ENCODE results near the gene ASMTL.
A peak's percentile ranks its signal among the peaks of the same experiment; 100 is the strongest.

Gene ASMTL

DNA sequence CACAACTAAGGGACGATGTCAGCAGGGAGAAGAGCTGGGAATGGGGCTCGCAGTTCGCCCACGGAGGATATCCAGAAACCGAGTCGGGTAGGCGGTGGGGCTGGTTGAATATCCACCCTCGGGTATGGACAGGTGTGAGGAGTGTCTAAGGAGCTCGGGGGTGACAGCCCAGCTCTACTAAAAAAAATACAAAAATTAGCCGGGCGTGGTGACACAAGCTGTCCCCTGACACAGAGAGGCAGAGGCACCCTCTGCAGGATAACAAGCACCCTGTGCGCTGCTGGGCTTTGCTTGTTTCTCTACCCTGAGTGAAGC, 12.2 kb upstream of the ASMTL start:
- ChIA-PET CTCF (no interaction called here), POLR2A (no interaction called here)
- no peak for DNase-seq (ENCODE audit: extremely low spot score)
- TF ChIP-seq LEF1 (IDR thresholded peaks at IDR 0.05; ENCODE audit: borderline replicate concordance) (no peak), FOXK2 (IDR thresholded peaks at IDR 0.05) (no peak), FOXM1 (IDR thresholded peaks at IDR 0.05; ENCODE audit: borderline replicate concordance) (no peak), SUZ12 (IDR thresholded peaks at IDR 0.05) (no peak), BHLHE40 (IDR thresholded peaks at IDR 0.05; ENCODE audit: borderline replicate concordance) (no peak), ARNT (IDR thresholded peaks at IDR 0.05) (no peak), SP1 (IDR thresholded peaks at IDR 0.05) (no peak), FOXA1 (IDR thresholded peaks at IDR 0.05) (no peak), ELF4 (IDR thresholded peaks at IDR 0.05) (no peak), CTBP1 (IDR thresholded peaks at IDR 0.05; ENCODE audit: borderline replicate concordance) (no peak), HDGF (IDR thresholded peaks at IDR 0.05; ENCODE audit: borderline replicate concordance) (no peak), L3MBTL2 (conservative IDR thresholded peaks at IDR 0.05) (no peak), NFRKB (IDR thresholded peaks at IDR 0.05) (no peak), TARDBP (IDR thresholded peaks at IDR 0.05) (no peak), ZNF384 (IDR thresholded peaks at IDR 0.05) (no peak)
- TF ChIP-seq, protein P1, sequence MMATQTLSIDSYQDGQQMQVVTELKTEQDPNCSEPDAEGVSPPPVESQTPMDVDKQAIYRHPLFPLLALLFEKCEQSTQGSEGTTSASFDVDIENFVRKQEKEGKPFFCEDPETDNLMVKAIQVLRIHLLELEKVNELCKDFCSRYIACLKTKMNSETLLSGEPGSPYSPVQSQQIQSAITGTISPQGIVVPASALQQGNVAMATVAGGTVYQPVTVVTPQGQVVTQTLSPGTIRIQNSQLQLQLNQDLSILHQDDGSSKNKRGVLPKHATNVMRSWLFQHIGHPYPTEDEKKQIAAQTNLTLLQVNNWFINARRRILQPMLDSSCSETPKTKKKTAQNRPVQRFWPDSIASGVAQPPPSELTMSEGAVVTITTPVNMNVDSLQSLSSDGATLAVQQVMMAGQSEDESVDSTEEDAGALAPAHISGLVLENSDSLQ (IDR thresholded peaks at IDR 0.05): no peak

DNA sequence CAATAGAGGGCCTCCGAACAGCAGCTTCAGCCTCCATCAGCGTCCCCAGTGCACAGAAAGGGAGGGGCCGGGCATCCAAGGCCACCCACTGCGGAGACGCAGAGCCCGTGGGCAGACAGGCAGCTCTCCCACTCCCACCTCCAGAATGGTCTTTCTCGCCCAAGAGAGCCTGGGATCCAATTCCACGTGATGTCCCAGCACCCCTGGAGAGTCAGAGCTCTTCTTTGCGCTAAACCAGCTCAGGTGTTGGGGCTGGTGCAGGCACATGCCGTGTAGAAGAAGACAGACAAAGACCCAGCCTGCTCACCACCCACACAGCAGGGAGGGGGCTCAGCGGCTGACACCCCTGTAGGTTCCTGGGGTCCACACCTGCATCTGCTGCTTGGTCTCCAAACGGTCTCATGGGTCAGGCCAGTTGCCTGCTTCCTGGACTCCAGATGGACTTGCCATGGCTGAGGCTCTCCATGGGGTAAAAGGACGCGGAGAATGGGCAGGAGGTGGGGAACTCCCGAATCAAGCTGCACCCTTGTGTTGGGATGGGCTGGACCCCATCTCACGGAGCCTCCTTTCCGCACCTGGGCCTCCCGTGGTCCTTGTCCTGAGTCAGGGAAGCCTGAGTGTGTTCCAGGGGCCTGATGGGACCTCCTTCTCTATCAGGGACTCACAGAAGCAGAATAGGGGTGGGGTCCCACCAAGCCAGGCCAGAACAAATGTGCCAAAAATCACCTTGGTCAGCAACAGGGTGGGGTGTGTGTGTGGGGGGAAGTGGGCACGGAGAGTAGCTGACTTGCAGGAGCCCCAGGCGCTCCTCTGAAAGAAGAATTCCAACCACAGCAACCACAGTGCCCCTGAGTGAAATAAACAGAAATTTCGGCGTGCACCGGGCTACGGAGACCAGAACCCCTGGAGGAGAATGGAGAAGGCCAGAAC, 11.6 kb upstream of the ASMTL start:
- POLR2A ChIA-PET: no interaction called here
- CTCF ChIA-PET: no interaction called here
- TF ChIP-seq L3MBTL2 (conservative IDR thresholded peaks at IDR 0.05): no peak
- TF ChIP-seq ARNT (IDR thresholded peaks at IDR 0.05): no peak
- TF ChIP-seq FOXM1 (IDR thresholded peaks at IDR 0.05; ENCODE audit: borderline replicate concordance): no peak
- no peak for TF ChIP-seq NFRKB (IDR thresholded peaks at IDR 0.05)
- DNase-seq (ENCODE audit: extremely low spot score): no peak

DNA sequence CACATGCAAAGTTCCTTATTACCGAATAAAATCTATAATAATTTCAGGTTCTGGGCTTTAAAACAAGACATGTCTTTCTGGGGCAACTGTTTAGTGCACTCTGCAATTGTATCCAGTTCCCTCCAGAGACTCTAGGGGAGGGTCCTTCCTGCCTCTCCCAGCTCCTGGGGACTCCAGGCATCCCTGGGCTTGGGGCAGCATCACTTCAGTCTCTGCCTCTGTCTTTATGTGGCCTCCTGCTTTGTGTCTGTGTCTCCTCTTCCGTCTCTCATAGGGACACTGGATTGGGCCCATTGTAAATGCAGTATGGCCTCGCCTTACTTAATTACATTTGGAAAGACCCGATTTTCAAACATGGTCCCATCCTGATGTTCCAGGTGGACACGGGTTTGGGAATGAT, 10.9 kb upstream of the ASMTL start:
- CTCF ChIA-PET: no interaction called here
- no peak for DNase-seq (ENCODE audit: extremely low spot score)
- TF ChIP-seq FOXM1 (IDR thresholded peaks at IDR 0.05; ENCODE audit: borderline replicate concordance) (no peak), NFRKB (IDR thresholded peaks at IDR 0.05) (no peak), FOXK2 (IDR thresholded peaks at IDR 0.05) (no peak), FOXA1 (IDR thresholded peaks at IDR 0.05) (no peak), TARDBP (IDR thresholded peaks at IDR 0.05) (no peak), SP1 (IDR thresholded peaks at IDR 0.05) (no peak), BHLHE40 (IDR thresholded peaks at IDR 0.05; ENCODE audit: borderline replicate concordance) (no peak), L3MBTL2 (conservative IDR thresholded peaks at IDR 0.05) (no peak), ELF4 (IDR thresholded peaks at IDR 0.05) (no peak)
- TF ChIP-seq, protein P1 (IDR thresholded peaks at IDR 0.05): no peak
- POLR2A ChIA-PET: no interaction called here

DNA sequence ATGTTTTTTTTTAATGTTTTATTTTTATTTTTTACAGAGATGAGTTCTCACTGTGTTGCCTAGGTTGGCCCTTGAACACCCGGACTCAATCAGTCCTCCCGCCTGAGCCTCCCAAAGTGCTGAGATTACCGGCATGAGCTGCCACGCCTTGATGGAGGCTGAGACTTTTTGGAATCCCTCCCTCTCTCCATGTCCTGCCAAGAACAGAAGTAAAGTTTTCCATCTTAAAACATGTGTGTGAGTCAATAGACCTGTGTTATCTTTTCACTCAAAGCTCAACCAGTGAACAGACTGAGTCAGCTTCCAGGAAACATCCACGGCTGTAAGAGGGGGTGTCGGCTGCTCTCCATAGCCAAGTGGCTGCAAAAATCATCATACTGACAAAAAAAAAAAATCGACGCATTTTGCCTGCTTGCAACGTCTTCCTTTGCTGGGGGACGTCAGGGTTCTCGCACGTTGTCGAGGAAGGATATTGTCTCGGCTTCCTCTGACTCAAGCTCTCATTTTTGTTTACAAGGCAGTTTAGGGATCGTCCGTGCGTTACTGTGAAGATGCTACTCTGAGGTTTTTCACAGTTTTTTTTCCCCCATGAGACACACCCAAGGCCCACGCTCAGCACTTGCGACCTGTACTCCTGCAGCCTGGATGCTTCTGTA, 10.0 kb upstream of the ASMTL start:
- TF ChIP-seq BHLHE40 (IDR thresholded peaks at IDR 0.05; ENCODE audit: borderline replicate concordance): no peak
- no peak for TF ChIP-seq FOXK2 (IDR thresholded peaks at IDR 0.05)
- no peak for TF ChIP-seq L3MBTL2 (conservative IDR thresholded peaks at IDR 0.05)
- TF ChIP-seq FOXM1 (IDR thresholded peaks at IDR 0.05; ENCODE audit: borderline replicate concordance): no peak
- TF ChIP-seq ELF4 (IDR thresholded peaks at IDR 0.05): no peak
- CTCF ChIA-PET: no interaction called here
- DNase-seq (ENCODE audit: extremely low spot score): no peak
- POLR2A ChIA-PET: no interaction called here

DNA sequence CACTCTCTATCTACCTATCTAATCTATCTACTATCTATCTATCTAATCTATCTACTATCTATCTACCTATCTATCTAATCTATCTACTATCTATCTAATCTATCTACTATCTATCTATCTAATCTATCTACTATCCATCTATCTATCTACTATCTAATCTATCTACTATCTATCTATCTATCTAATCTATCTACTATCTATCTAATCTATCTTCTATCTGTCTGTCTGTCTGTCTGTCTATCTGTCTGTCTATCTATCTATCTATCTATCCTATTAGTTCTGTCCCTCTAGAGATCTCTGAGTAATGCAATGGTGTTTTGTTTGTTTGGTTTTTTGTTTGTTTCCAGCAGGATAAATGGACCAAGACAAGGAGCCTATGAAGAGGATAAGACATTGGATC, 9.4 kb upstream of the ASMTL start:
- DNase-seq (ENCODE audit: extremely low spot score): no peak
- POLR2A ChIA-PET: no interaction called here
- no peak for TF ChIP-seq TARDBP (IDR thresholded peaks at IDR 0.05)
- TF ChIP-seq NFRKB (IDR thresholded peaks at IDR 0.05): no peak
- TF ChIP-seq HDGF (IDR thresholded peaks at IDR 0.05; ENCODE audit: borderline replicate concordance): no peak
- no peak for TF ChIP-seq BHLHE40 (IDR thresholded peaks at IDR 0.05; ENCODE audit: borderline replicate concordance)
- TF ChIP-seq L3MBTL2 (conservative IDR thresholded peaks at IDR 0.05): no peak
- no peak for TF ChIP-seq ZNF384 (IDR thresholded peaks at IDR 0.05)
- CTCF ChIA-PET: no interaction called here

DNA sequence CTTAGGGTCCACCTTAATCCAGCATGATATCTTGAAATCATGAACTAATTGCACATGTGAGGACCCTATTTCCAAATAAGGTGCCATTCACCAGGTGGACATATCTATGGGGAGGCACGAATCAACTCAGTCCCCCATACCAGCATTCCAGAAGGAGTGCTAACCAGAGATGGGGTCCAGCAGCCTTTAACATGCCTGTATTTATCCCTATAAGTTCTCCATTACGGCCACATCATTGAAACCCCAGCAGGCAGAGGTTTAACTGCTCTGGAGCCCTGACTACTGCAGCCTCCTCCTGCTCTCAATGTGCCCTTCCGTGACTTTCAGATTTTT, 3.2 kb upstream of the ASMTL start:
- DNase-seq (ENCODE audit: extremely low spot score): no peak
- CTCF ChIA-PET: no interaction called here
- TF ChIP-seq ELF4 (IDR thresholded peaks at IDR 0.05) (no peak), ARNT (IDR thresholded peaks at IDR 0.05) (no peak), L3MBTL2 (conservative IDR thresholded peaks at IDR 0.05) (no peak)
- POLR2A ChIA-PET: no interaction called here

DNA sequence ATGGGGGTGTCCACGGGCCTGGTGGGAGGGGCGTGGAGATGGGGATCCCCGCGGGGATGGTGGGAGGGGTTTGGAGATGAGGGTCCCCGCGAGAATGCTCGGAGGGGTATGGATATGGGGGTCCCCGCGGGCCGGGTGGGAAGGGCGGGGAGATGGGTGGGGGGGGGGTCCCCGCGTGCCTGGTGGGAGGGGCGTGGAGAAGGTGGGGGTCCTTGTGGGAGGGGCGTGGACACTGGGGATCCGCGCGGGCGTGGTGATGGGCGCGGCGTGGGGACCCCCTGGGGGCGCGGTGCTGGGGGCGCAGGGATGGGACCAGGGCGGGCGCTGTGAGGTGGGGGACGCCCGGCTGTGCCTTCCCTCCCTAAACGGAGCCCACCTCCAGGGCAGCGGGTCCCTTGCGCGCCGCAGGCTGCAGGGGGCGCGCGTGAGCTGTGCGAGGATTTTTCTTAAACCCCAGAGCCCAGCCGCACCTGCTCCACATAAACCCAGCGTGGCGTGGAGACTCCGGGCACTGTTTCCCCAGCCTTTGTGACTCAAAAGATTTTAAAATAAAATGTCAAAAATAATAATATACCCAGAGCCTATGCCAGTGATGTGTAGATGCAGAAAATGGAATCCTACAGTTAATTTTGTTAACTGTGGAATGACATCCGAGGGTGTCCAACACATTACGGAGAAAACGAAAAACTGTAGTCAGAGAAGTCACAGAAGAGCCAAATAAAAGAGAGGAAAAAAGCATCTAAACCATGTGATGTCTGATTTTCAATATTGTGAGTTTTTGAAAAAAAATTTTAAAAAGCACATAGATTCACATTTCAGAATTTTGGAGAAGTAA, 1.5 kb upstream of the ASMTL start:
- ChIA-PET CTCF (no interaction called here), POLR2A (no interaction called here)
- DNase-seq (ENCODE audit: extremely low spot score): peak; percentile 83
- no peak for TF ChIP-seq LEF1 (IDR thresholded peaks at IDR 0.05; ENCODE audit: borderline replicate concordance)
- no peak for TF ChIP-seq ELF4 (IDR thresholded peaks at IDR 0.05)
- TF ChIP-seq BHLHE40 (IDR thresholded peaks at IDR 0.05; ENCODE audit: borderline replicate concordance): no peak
- no peak for TF ChIP-seq L3MBTL2 (conservative IDR thresholded peaks at IDR 0.05)
- no peak for TF ChIP-seq FOXA1 (IDR thresholded peaks at IDR 0.05)
- no peak for TF ChIP-seq NFRKB (IDR thresholded peaks at IDR 0.05)
- TF ChIP-seq, protein P1 (IDR thresholded peaks at IDR 0.05): no peak
- no peak for TF ChIP-seq SUZ12 (IDR thresholded peaks at IDR 0.05)
- TF ChIP-seq CTBP1 (IDR thresholded peaks at IDR 0.05; ENCODE audit: borderline replicate concordance): no peak
- TF ChIP-seq HDGF (IDR thresholded peaks at IDR 0.05; ENCODE audit: borderline replicate concordance): no peak
- no peak for TF ChIP-seq ZNF384 (IDR thresholded peaks at IDR 0.05)
- no peak for TF ChIP-seq FOXM1 (IDR thresholded peaks at IDR 0.05; ENCODE audit: borderline replicate concordance)
- no peak for TF ChIP-seq FOXK2 (IDR thresholded peaks at IDR 0.05)
- TF ChIP-seq ARNT (IDR thresholded peaks at IDR 0.05): no peak
- no peak for TF ChIP-seq SP1 (IDR thresholded peaks at IDR 0.05)
- no peak for TF ChIP-seq TARDBP (IDR thresholded peaks at IDR 0.05)
